K562 (cell line): ENCODE data around the gene FBXO15. TPM values are rescaled to one million over a fixed set of nuclear protein-coding genes. Genes with fewer than 3 reads are reported as not detected.
A peak's percentile ranks its signal among the peaks of the same experiment; 100 is the strongest.

ENCODE experiments used
- ATAC-seq: fragments of 200-7000 bp; cut with Tn5 transposase; 3 replicates; pipeline ENCODE4 v1.9.1; 2020; ENCODE audit warnings: moderate library complexity
- BruUV-seq: library from RNA; stranded (reverse); fragments of 400-500 nt; replicated peaks from 2 replicates; lab custom pipeline; 2021; lab: Mats Ljungman, UMichigan
- CTCF ChIA-PET: fragments of 300-600 bp; formaldehyde crosslinking; extraction: SDS; loops from one replicate; lab custom pipeline; 2021; ENCODE audit warnings: low intra/inter-chr PET ratio; lab: Yijun Ruan, JAX
- POLR2A ChIA-PET: fragments of 300-600, 350-650 bp; sonication (Branson Sonifier 250); formaldehyde crosslinking; extraction: SDS; loops from one replicate; lab custom pipeline; 2021; ENCODE audit warnings: antibody characterized with exemption, inconsistent platforms; lab: Yijun Ruan, JAX
- DNase-seq, 4 experiments: peaks; one replicate each; pipeline versions ENCODE4 v3.0.0 to v3.0.0-alpha.2; 2011 to 2018; ENCODE audit warnings: low spot score in 3 of 4, mixed read lengths in 3 of 4; ENCODE audit errors: extremely low read depth in 1 of 4
- FAIRE-seq: peaks from 2 replicates; lab custom pipeline; 2011; peaks lifted over from hg19 to GRCh38; lab: Jason Lieb, UNC
- H2AFZ ChIP-seq: 2 replicates; pipeline ENCODE4 v1.6.0; 2011; ENCODE audit warnings: low read depth, low read length, control low read depth, inconsistent platforms
- H3K27ac ChIP-seq: fragments of 200-600 bp; 3 replicates; pipeline ENCODE4 v1.8.0; 2011; ENCODE audit warnings: low read depth, mild to moderate bottlenecking, control low read depth, inconsistent platforms, low read length, moderate library complexity, mixed read lengths; ENCODE audit errors: extremely low read depth
- H3K27me3 ChIP-seq, 2 experiments: fragments of 300-600 bp in 1 of 2; 2 replicates in 1 of 2; 3 replicates in 1 of 2; pipeline versions ENCODE4 v1.6.0 to v1.8.0; 2011; ENCODE audit warnings: inconsistent platforms in 2 of 2, low read length in 2 of 2, mild to moderate bottlenecking in 1 of 2, mixed read lengths in 1 of 2, moderate library complexity in 1 of 2; ENCODE audit not compliant: control insufficient read depth in 2 of 2, insufficient read depth in 2 of 2
- H3K36me3 ChIP-seq: fragments of 300-600 bp; 3 replicates; pipeline ENCODE4 v1.8.0; 2011; ENCODE audit warnings: mild to moderate bottlenecking, low read length, inconsistent platforms; ENCODE audit not compliant: control insufficient read depth, insufficient read depth
- H3K4me1 ChIP-seq, 2 experiments: fragments of 200-600 bp in 1 of 2; replicated peaks in 1 of 2; 2 replicates in 1 of 2; 3 replicates in 1 of 2; pipeline versions ENCODE4 v1.5.1 to v1.8.0; 2011; ENCODE audit warnings: inconsistent platforms in 2 of 2, low read length in 2 of 2, mild to moderate bottlenecking in 1 of 2, mixed read lengths in 1 of 2, moderate library complexity in 1 of 2; ENCODE audit not compliant: control insufficient read depth in 2 of 2, insufficient read depth in 2 of 2
- H3K4me2 ChIP-seq: 2 replicates; pipeline ENCODE4 v1.6.1; 2011; ENCODE audit warnings: low read length, control low read depth, inconsistent platforms, mixed read lengths; ENCODE audit not compliant: insufficient read depth
- H3K4me3 ChIP-seq: fragments of 200-600 bp; sonication (generic), shearing (Covaris generic); 2 replicates; pipeline ENCODE4 v1.5.1; 2016; ENCODE audit warnings: control low read depth, inconsistent platforms
- H3K79me2 ChIP-seq: fragments of 200-600 bp; 3 replicates; pipeline ENCODE4 v1.8.0; 2011; ENCODE audit warnings: low read length, inconsistent platforms; ENCODE audit not compliant: control insufficient read depth, insufficient read depth
- H3K9ac ChIP-seq, 2 experiments: 2 replicates each; pipeline versions ENCODE4 v1.6.0 to v1.6.1; 2011; ENCODE audit warnings: low read depth in 2 of 2, low read length in 2 of 2, control low read depth in 1 of 2, inconsistent platforms in 1 of 2, mild to moderate bottlenecking in 1 of 2, mixed read lengths in 1 of 2; ENCODE audit not compliant: insufficient read depth in 1 of 2
- H3K9me1 ChIP-seq: one replicate; pipeline ENCODE4 v1.6.0; 2011; ENCODE audit warnings: inconsistent platforms, mild to moderate bottlenecking, low read length, moderate library complexity; ENCODE audit not compliant: control insufficient read depth, insufficient read depth
- H3K9me3 ChIP-seq: replicated peaks from 2 replicates; pipeline ENCODE4 v1.5.1; 2011; ENCODE audit warnings: low read depth, low read length, inconsistent platforms; ENCODE audit not compliant: control insufficient read depth, insufficient read depth
- H4K20me1 ChIP-seq: replicated peaks from 2 replicates; pipeline ENCODE4 v1.6.1; 2011; ENCODE audit warnings: low read length, inconsistent platforms, mixed read lengths; ENCODE audit not compliant: control insufficient read depth, insufficient read depth
- FOS ChIP-seq: IDR thresholded peaks from 3 replicates; pipeline ENCODE4 v1.6.1; 2011; ENCODE audit not compliant: insufficient read length; ENCODE audit errors: extremely low read depth
- FOXK2 ChIP-seq, 2 experiments: fragments of 450-650 bp; IDR thresholded peaks in 1 of 2; conservative IDR thresholded peaks in 1 of 2; 2 replicates each; pipeline ENCODE4 v1.6.1; 2016; ENCODE audit warnings: low read depth in 2 of 2, mild to moderate bottlenecking in 1 of 2
- MED1 ChIP-seq: sonication (generic); formaldehyde crosslinking; IDR thresholded peaks from 2 replicates; pipeline ENCODE4 v1.8.1; 2023; ENCODE audit warnings: missing genetic modification reagents, borderline replicate concordance
- MEF2D ChIP-seq: conservative IDR thresholded peaks from 2 replicates; pipeline ENCODE4 v1.6.1; 2016; ENCODE audit warnings: low read depth, missing genetic modification characterization, missing compliant biosample characterization
- PRDM10 ChIP-seq: fragments of 450-650 bp; IDR thresholded peaks from 2 replicates; pipeline ENCODE4 v1.6.1; 2018; ENCODE audit not compliant: partially characterized antibody
- RNF2 ChIP-seq: sonication (generic); IDR thresholded peaks from 2 replicates; pipeline ENCODE4 v1.6.1; 2016
- SMC3 ChIP-seq: conservative IDR thresholded peaks from 2 replicates; pipeline ENCODE4 v1.6.1; 2011; ENCODE audit warnings: low read depth, low read length, improper control_type of control experiment; ENCODE audit not compliant: insufficient read depth
- SRSF9 ChIP-seq: fragments of 200-400 bp; formaldehyde crosslinking; IDR thresholded peaks from 2 replicates; pipeline ENCODE4 v1.6.1; 2017; ENCODE audit warnings: low read depth, low read length, borderline replicate concordance
- U2AF1 ChIP-seq: fragments of 200-400 bp; formaldehyde crosslinking; optimal IDR thresholded peaks from 2 replicates; pipeline ENCODE3; 2017; ENCODE audit warnings: mild to moderate bottlenecking, low read depth, low read length, moderate library complexity
- ZFX ChIP-seq: sonication (generic); formaldehyde crosslinking; IDR thresholded peaks from 2 replicates; pipeline ENCODE4 v1.8.0; 2022; ENCODE audit warnings: mild to moderate bottlenecking, missing genetic modification reagents, moderate library complexity
- WGBS: fragments of 100-300 bp; shearing (Covaris generic); methylation state at CpG from one replicate; pipeline ENCODE4 v1.1.6; 2016; ENCODE audit warnings: low coverage, mixed read lengths; ENCODE audit not compliant: insufficient coverage; ENCODE audit errors: missing lambda C conversion rate; 5-methylcytosine and 5-hydroxymethylcytosine counted together
- in situ Hi-C: fragments of 300-500 bp; cut with MboI; formaldehyde crosslinking; loops from 4 replicates; pipeline ENCODE4 v1.15.0; 2018; ENCODE audit warnings: inconsistent platforms, mixed read lengths
- intact Hi-C: fragments of 100-400 bp; cut with micrococcal nuclease; formaldehyde crosslinking; loops from 2 replicates; pipeline ENCODE4 v1.14.2; 2022
- polyA plus RNA-seq, 8 experiments: library from polyadenylated mRNA; depleted of rRNA in 4 of 8; stranded (reverse) in 5 of 8; unstranded in 3 of 8; fragments of >200 nt; fragmentation: Nextera tagmentation in 2 of 8; fragmentation: Illumina TruSeq in 1 of 8; extraction: Ambion mirVana in 2 of 8; extraction: Trizol in 1 of 8; gene quantifications; 2 replicates each; pipeline versions ENCODE4 v1.2.1 to v1.2.3, GENCODE V29; 2011 to 2014; ENCODE audit warnings: inconsistent platforms in 1 of 8, missing spikeins in 1 of 8
- total RNA-seq, 7 experiments: library from RNA; depleted of rRNA in 6 of 7; stranded (reverse); fragments of >200 nt in 6 of 7; fragmentation: Illumina TruSeq in 2 of 7; extraction: Trizol in 2 of 7; gene quantifications; 2 replicates each; pipeline versions ENCODE4 v1.2.1 to v1.2.3, GENCODE V29; 2011 to 2021; ENCODE audit warnings: low replicate concordance in 1 of 7

Gene FBXO15
- total and polyA plus RNA-seq, 9 of the 15 experiments (the other 6 are each of a cell fraction or from before 2014, with no cell fraction given), result 0.07 to 0.43 (median 0.27) TPM; not detected in 1

DNA sequence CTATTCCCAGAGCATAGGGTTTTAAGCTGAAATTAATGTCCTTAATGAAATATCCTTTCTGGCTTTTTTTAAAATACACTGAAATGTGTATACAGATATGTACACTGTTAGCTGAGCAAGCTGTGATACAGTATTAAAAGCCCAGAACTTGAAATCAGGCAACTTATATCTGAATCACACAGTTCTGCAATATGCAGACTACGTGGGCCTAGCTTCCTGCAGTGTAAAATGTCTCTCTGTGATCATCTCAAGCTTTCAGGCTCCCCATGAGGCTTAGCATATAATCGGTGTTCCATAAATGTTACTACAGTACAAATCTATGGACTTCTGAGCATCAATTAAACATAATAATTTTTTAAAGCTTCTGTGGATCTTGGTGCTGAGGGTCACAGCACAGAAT, 8.2 kb downstream of the FBXO15 start (continued):
- peak; percentile 19; the same call in 1 of the 2 replicates for TF ChIP-seq ZFX (CRISPR knock-in tag)
- no peak for TF ChIP-seq SRSF9
- TF ChIP-seq RNF2, result no peak
- no peak for TF ChIP-seq FOXK2 (conservative IDR thresholded peaks at IDR 0.05 in 1 of 2, IDR thresholded peaks at IDR 0.05 in 1 of 2; ENCODE audit: low read depth in 2 of 2)
- TF ChIP-seq MEF2D (tag), result no peak
- TF ChIP-seq MED1 (CRISPR knock-in tag), result no peak

- Histone ChIP-seq H3K4me2 (peak overlapping the region; percentile 46), H3K4me3 (no peak overlapping the region), H3K36me3 (no peaks in the 10 kb centered on the region; the same call in 2 of the 3 replicates), H3K9me3 (no peaks in the 10 kb centered on the region), H3K4me1 (peaks cover 7 to 22% of the 10 kb centered on the region in 2 experiments; a peak in 4 of 5 replicates), H2AFZ (peak overlapping the region; percentile 81), H4K20me1 (no peaks in the 10 kb centered on the region), H3K27ac (no peak overlapping the region), H3K9me1 (no peaks in the 10 kb centered on the region), H3K79me2 (no peaks in the 10 kb centered on the region), H3K27me3 (no peaks in the 10 kb centered on the region), H3K9ac (no peak overlapping the region)
- no TSS peak for BruUV-seq
- 43% methylated on average over 6 of the region's 12 CpGs for WGBS
- POLR2A ChIA-PET, result no interaction called here
- peak; percentile 24; the same call in 2 of the 3 replicates for ATAC-seq
- CTCF ChIA-PET, result no interaction called here
- FAIRE-seq, result no peak
- no peak for TF ChIP-seq SMC3
- TF ChIP-seq FOS, result no peak
- TF ChIP-seq PRDM10, result peak; percentile 18
- TF ChIP-seq U2AF1, result no peak
- no peak for DNase-seq
- intact Hi-C loops, result no loop called here
- in situ Hi-C loops, result no loop called here
Observed at GRCh38 chr18:74137920-74138538, 9.6 kb downstream of the FBXO15 start.
